Adipocyte (in vitro differentiated cells): ENCODE measurements around the gene ATP11C.
A peak's percentile ranks its signal among the peaks of the same experiment; 100 is the strongest.
"Not testable (repeated sequence)": the region's sequence is repeated elsewhere in the genome, so short reads cannot be mapped to it uniquely, and the experiment has no call there.

Experiments
- DNase-seq: peaks from one replicate; pipeline ENCODE4 v3.0.0-alpha.2; 2015; ENCODE audit warnings: low read depth
- H3K27me3 ChIP-seq: replicated peaks from 2 replicates; pipeline ENCODE4 v1.7.0; 2013; ENCODE audit warnings: mild to moderate bottlenecking, low read length, moderate library complexity; ENCODE audit not compliant: control insufficient read depth, insufficient read depth
- H3K36me3 ChIP-seq: 2 replicates; pipeline ENCODE4 v1.7.0; 2013; ENCODE audit warnings: low read length, mild to moderate bottlenecking, moderate library complexity; ENCODE audit not compliant: control insufficient read depth, insufficient read depth, severe bottlenecking
- H3K4me1 ChIP-seq: 2 replicates; pipeline ENCODE4 v1.7.0; 2013; ENCODE audit warnings: mild to moderate bottlenecking, low read length, moderate library complexity; ENCODE audit not compliant: control insufficient read depth, insufficient read depth
- H3K4me3 ChIP-seq: 2 replicates; pipeline ENCODE4 v1.7.0; 2013; ENCODE audit warnings: mild to moderate bottlenecking, low read length, moderate library complexity
- H3K9ac ChIP-seq: 2 replicates; pipeline ENCODE4 v1.7.0; 2013; ENCODE audit warnings: mild to moderate bottlenecking, low read length, moderate library complexity
- H3K9me3 ChIP-seq: 2 replicates; pipeline ENCODE4 v1.7.0; 2013; ENCODE audit warnings: mild to moderate bottlenecking, low read length, moderate library complexity; ENCODE audit not compliant: control insufficient read depth

ATP11C gene

DNA sequence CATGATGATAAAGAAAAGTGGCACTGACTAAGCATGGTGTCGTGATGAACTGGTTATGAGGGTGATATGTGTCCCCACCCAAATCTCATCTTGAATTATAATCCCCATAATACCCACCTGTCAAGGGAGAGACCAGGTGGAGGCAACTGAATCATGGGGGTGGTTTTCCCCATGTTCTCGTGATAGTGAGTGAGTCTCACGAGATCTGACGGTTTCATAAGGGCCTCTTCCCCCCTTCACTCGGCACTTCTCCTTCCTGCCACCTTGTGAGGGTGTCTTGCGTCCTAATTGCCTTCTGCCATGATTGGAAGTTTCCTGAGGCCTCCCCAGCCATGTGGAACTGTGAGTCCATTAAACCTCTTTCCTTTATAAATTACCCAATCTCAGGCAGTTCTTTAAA lies 11.7 kb downstream of the ATP11C start:
- not testable (repeated sequence) for H3K36me3 ChIP-seq, H3K4me3 ChIP-seq, H3K9ac ChIP-seq, H3K4me1 ChIP-seq, H3K9me3 ChIP-seq, DNase-seq, H3K27me3 ChIP-seq

DNA sequence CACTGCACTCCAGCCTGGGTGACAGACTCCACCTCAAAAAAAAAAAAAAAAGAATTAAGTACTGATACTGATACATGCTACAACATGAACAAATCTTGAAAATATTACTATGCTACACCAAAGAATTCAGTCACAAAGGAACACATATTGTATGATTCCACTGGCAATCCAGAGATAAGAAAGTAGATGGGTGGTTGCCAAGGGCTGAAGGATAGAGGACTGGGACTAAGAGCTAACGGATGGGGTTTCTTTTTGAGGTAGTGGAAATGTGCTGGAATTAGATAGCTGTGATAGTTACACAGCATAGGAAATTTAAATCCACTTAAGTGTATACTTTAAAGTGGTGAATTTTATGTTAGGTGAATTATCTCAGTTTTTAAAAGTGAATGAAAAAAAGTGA lies 12.5 kb downstream of the ATP11C start:
- Histone ChIP-seq H3K9ac (no peak overlapping the region), H3K4me3 (no peak overlapping the region), H3K36me3 (no peaks in the 10 kb centered on the region), H3K9me3 (no peaks in the 10 kb centered on the region), H3K27me3 (peaks cover 3% of the 10 kb centered on the region), H3K4me1 (peaks cover 6% of the 10 kb centered on the region)
- DNase-seq: no peak

DNA sequence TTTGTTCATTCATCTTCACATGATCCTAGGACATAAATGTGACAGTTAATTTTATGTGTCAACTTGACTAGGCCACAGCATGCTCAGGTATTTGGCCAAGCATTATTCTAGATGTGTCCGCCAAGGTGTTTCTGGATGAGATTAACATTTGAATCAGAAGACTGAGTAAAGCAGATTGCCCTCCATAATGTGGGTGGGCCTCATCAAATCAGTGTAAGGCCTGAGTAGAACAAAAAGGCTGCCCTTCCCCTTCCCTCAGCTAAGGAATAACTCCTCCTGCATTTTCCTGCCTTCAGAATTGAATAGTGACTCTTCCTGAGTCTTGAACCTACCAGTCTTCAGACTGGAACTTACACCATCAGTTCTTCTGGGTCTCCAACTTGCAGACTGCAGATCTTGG lies 18.4 kb downstream of the ATP11C start:
- H3K9ac ChIP-seq: no peak overlapping the region
- DNase-seq: no peak
- no peaks in the 10 kb centered on the region for H3K36me3 ChIP-seq
- no peaks in the 10 kb centered on the region for H3K4me1 ChIP-seq
- H3K4me3 ChIP-seq: no peak overlapping the region
- no peaks in the 10 kb centered on the region for H3K27me3 ChIP-seq
- no peaks in the 10 kb centered on the region for H3K9me3 ChIP-seq

DNA sequence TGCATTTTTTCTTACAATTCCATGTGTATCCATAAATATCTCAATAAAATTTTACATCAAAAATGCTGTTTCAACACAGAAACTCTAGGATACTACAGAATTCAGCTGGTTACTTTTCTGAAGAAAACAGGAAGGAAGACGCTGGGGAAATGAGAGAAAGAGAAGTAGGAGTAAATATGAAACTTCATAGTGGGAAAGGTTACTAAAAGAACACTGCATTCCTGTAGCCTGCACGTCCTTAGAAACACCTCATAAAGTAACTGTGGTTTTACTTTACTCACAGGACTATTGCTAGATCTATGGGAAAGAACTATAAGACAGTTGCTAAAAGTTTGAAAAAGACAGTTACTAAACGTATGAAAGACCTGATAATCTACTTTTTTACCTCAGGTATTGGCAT lies 23.1 kb downstream of the ATP11C start:
- no peak for DNase-seq
- H3K9ac ChIP-seq: no peak overlapping the region
- no peaks in the 10 kb centered on the region for H3K4me1 ChIP-seq
- H3K4me3 ChIP-seq: no peak overlapping the region
- no peaks in the 10 kb centered on the region for H3K27me3 ChIP-seq
- no peaks in the 10 kb centered on the region for H3K9me3 ChIP-seq
- H3K36me3 ChIP-seq: no peaks in the 10 kb centered on the region

DNA sequence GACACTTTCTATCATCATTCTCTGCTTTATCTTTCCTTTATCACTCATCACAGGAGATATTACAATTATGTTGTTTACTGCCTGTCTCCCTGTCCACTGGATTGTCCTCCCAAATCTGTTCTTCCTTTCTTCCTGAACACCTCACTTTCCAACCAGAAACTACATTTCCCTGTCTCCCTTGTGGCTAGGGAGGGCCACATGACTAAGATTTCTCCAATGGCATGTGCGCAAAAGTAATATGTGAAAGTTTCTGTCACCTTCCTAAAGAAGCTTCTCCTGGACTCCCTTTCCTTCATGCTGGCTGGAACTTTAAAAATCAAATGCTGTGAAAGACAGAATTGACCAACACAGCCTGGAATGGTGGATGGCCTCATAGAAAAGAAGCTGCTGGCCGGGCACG lies 25.8 kb downstream of the ATP11C start:
- H3K36me3 ChIP-seq: no peaks in the 10 kb centered on the region
- no peaks in the 10 kb centered on the region for H3K4me1 ChIP-seq

DNA sequence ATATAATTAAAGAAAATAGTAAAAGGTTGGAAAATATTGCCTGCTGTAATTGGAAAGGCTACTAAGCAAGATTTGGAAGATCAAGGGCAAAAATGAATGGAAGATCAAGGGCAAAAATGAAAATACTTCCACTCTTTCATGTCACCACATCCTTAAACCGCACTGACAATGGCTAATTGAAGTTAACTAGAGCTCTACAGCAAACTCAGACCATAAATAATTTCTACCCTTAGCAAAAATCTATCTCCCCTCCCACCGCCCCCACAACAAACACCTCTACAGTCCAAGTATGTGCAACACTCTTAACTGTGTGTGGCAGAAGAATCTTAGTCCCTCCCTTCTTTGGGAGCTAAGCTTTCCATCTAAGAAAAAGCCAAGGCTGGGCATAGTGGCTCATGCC lies 27.1 kb downstream of the ATP11C start:
- Histone ChIP-seq H3K36me3 (no peaks in the 10 kb centered on the region), H3K9me3 (no peaks in the 10 kb centered on the region), H3K4me1 (no peaks in the 10 kb centered on the region), H3K4me3 (no peak overlapping the region), H3K9ac (no peak overlapping the region), H3K27me3 (no peaks in the 10 kb centered on the region)
- no peak for DNase-seq

More for the DNA sequence above, 25.8 kb downstream of the ATP11C start:
- no peak for DNase-seq
- Histone ChIP-seq H3K9ac (no peak overlapping the region), H3K27me3 (no peaks in the 10 kb centered on the region), H3K9me3 (no peaks in the 10 kb centered on the region), H3K4me3 (no peak overlapping the region)

DNA sequence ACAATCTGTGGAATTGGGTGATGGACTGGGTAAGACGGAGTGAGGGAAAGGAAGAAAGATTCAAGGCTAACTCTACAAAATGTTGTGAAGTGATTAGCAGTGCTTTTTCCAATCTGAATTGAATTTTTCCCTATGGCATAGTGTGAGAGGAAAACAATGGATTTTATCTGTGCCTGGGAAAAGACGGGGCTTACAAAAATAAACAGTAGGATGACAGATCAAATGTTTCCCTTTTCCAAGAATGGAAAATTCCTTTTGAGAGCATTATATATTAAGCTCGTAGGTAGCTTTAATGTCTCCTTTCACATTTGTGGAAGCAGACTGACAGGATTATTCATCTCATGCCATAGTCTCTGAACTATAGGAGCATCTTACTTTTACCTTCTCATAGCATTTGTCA lies 27.8 kb downstream of the ATP11C start:
- Histone ChIP-seq H3K27me3 (no peaks in the 10 kb centered on the region), H3K4me3 (no peak overlapping the region), H3K9ac (no peak overlapping the region), H3K9me3 (no peaks in the 10 kb centered on the region), H3K4me1 (no peaks in the 10 kb centered on the region), H3K36me3 (no peaks in the 10 kb centered on the region)
- no peak for DNase-seq

DNA sequence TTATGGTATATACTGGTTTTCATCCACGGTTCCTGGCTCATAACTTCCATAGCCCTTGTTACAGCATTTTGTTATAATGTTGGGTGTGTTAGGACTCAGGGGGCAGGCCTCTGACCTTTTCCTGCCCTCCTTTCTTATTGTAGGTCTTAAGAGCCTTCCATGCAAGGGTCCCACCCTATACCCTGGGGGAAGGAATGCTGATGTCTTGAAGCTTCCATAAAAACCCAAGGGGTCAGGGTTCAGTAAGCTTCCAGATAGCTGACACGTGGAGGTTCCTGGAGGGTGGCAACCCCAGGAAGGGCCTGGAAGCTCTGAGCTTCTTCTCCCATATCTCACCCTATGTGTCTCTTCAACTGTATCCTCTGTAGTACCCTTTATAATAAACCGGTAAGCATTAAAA lies 29.6 kb downstream of the ATP11C start:
- H3K9ac ChIP-seq: no peak overlapping the region
- no peak overlapping the region for H3K4me3 ChIP-seq
- no peaks in the 10 kb centered on the region for H3K4me1 ChIP-seq
- no peaks in the 10 kb centered on the region for H3K36me3 ChIP-seq
- no peak for DNase-seq
- H3K9me3 ChIP-seq: no peaks in the 10 kb centered on the region
- H3K27me3 ChIP-seq: no peaks in the 10 kb centered on the region

DNA sequence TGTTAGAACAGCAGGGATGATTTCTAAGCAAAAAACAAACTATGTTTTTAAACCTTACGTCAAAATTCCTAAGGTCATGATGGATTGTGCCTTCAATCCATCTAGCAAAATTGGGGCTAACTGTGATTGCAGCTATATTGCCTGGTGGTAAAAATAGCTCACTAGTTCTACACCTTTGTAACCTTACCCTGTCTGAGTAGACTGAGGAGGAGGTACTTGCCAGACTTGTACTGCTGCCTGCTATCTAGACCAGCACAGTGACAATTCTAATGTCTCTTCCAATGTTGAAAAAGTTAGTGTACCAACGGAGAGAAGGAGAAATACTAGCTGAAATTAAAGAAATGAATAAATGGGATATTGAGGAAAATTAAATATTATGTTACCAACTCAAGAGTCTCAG lies 30.3 kb downstream of the ATP11C start:
- DNase-seq: no peak
- Histone ChIP-seq H3K27me3 (no peaks in the 10 kb centered on the region), H3K9me3 (no peaks in the 10 kb centered on the region), H3K9ac (no peak overlapping the region), H3K4me1 (no peaks in the 10 kb centered on the region), H3K36me3 (no peaks in the 10 kb centered on the region), H3K4me3 (no peak overlapping the region)

DNA sequence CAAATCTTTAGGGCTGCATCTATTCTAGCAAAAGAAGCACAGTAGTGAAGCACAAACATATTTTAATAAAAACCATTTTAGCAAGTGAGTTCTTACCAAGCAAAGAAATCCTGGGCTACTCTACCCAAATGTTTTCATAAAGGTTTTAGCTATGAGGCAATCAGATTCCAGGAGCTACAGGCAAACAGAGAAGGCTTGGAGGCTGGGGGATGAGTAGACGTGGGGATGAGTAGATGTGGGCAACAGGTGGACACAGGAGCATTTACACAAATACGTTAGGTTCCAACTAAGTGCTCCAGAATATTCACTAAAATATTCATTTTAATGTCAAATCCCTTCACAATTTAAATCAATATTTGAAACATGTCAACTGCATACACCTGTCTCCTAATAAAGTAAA lies 34.5 kb downstream of the ATP11C start:
- Histone ChIP-seq H3K9me3 (no peaks in the 10 kb centered on the region), H3K36me3 (no peaks in the 10 kb centered on the region), H3K27me3 (no peaks in the 10 kb centered on the region), H3K9ac (no peak overlapping the region), H3K4me3 (no peak overlapping the region), H3K4me1 (no peaks in the 10 kb centered on the region)
- DNase-seq: no peak

DNA sequence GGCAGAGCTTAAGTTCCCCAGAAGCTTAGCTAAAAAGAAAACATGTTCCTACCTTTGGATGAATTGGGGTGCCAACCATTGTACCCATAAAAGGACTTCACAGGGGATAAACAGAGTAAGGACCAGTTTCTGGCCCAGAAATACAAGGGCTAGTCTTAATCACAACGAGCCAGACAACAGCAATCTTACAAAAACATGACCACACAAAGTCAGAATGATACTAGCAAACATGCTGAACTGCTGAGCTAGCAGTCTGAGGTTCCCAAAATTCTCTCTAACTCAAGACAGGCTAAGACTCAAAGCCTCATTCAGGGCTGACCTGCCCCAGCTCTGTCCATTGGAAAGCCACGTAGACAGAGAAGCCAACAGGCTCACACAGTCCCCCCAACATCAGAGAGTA lies 40.3 kb downstream of the ATP11C start:
- H3K9me3 ChIP-seq: no peaks in the 10 kb centered on the region
- DNase-seq: no peak
- peaks cover 3% of the 10 kb centered on the region for H3K4me1 ChIP-seq
- H3K27me3 ChIP-seq: no peaks in the 10 kb centered on the region
- no peak overlapping the region for H3K4me3 ChIP-seq
- H3K9ac ChIP-seq: no peak overlapping the region
- no peaks in the 10 kb centered on the region for H3K36me3 ChIP-seq

DNA sequence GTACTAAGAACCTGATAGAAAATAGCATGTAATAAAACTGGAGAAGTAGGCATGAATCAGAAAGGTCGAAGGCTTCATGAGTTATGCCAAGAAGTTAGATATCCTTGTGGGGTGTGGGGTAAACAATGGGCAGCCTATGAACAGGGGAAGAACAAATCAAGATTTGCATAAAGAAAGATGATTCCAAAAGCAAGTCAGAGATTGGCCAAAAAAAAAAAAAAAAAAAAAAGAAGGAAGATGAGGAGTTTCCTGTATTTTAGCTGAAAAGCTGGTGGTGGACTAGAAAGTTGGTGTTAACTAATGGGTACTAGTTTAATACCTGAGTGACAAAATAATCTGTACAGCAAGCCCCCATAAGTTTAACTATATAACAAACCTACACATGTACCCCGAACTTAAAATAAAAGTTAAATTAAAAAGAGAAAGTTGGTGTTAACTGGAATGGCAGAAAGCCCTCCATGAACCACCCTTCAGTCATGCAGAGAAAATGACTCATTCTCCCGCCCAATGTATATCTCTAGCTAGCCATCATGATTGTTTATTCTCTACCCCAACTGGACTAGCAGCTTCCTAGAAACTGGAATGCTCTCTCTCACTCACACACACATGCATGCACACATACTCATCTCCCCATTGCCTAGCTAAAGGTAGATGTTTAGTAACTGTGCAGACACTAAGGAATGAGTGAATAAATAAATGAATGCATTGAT lies 41.7 kb downstream of the ATP11C start:
- H3K4me1 ChIP-seq: peaks cover 3% of the 10 kb centered on the region
- no peak overlapping the region for H3K9ac ChIP-seq
- H3K27me3 ChIP-seq: no peaks in the 10 kb centered on the region
- no peak overlapping the region for H3K4me3 ChIP-seq
- peak; percentile 43 for DNase-seq
- H3K36me3 ChIP-seq: no peaks in the 10 kb centered on the region
- no peaks in the 10 kb centered on the region for H3K9me3 ChIP-seq
